ENCODE measurements around the gene CNTN4.
"Not testable (repeated sequence)": the region's sequence is repeated elsewhere in the genome, so short reads cannot be mapped to it uniquely, and the experiment has no call there.

The CNTN4 gene

DNA sequence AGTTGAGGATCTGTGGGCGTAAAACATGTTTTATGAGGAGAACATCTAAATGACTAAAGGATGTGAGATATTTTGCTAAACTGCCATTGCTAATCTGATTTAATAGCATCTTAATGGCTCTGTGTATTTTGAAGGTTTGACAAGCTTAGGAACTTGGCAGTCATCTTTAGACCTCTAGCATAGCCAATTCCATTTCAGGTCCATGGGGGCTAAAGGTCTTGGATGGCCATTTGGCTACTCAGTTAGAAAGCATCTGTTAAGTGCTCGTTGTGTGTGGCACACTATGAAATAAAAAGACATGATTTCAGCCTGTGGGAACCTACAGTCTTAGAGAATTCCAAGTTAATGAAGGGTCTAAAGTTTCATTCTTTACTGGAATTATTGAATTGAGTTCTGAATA, 775.3 kb downstream of the CNTN4 start:
- no peak for DNase-seq

DNA sequence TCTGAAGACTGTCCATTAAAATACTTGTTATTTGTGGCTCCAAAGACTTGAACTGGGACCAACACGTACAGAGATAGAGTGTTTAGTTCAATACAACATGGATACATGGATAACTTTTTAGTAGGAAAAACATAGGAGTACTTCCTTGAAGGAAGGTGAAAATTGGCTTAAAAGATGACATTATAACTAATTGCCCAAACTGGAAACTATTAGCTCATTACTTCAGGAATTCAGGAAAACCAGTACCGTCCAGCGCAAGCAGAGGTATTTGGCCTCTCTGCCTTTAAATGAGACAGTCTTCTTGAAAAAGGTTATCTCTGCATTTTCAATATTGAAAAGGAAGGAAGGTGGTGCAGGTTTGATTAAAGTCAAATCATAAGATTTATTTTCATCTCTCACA, 777.0 kb downstream of the CNTN4 start:
- no peak for DNase-seq

DNA sequence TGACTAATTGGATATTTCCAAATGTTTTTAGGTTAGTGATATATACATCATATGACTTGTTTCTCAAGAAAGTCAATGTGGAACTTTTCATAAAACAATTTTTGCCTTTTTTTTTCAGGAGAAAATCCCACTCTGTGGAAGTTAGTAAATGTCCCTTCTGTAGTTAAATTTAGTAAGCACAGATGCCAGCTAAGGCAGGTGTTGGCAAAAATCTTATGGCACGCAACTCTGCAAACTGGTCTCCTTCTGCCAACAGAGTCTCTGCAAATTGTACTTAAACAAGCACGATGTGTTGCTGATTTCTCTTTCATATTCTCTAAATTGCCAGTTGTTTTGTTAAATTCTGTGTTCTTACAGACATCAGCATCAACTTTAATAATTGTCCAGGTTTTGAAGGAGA, 777.7 kb downstream of the CNTN4 start:
- no peak for DNase-seq

DNA sequence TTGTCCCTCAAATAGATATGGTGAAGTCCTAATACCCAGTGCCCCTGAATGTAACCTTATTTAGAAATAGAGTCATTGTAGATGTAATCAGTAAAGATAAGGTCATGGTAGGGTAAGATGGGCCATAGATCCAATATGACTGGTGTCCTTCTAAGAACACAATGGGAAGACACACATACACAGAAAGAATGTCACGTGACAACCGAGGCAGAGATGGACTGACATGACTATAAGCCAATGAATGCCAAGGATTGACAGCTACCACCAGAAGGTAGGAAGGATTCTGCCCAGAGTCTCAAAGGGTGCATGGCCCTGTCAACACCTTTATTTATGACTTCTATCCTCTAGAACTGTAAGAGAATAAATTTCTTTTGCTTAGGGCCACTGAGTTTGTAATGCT, 780.4 kb downstream of the CNTN4 start:
- no peak for DNase-seq

DNA sequence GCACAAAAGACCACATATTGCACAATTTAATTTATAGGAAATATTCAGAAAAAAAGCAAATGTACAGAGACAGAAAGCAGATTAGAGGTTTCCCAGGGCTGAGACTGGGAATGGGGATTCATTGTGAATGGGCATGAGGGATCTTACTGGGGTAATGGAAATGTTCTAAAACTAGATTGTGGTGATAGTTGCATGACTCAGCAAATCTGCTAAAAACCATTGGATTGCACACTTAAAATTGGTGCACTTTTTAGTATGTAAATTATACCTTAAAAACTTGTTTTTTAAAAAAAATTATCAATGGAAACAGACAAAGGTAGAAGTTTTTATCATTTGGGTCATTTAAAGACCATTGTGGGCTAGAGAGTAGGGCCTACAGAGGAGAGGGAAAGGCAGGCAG, 780.9 kb downstream of the CNTN4 start:
- DNase-seq: no peak

DNA sequence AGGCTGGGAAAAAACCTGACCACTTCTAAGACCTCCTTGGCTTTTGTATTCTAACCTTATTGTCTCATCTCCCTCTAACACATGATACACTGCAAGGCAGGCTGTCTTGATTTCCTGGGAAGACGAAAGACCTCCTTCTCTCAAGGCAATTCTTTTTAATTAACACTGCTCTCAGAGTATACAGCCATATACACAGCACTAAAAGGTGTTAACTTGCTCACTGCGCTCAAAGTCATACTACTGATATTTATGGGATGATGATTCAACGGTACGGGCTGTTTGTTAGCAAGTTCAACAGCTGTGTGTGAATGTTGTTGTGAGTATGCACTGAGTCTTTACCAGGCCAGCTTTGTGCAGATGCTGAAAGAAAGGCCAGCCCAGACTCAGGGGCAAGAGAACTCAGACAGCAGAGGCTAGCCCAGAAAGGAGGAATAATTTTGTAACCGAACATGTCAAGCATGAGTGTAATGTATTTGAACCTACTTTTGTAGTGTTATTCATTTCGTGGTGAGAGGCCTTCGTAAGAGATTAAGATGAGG, 781.6 kb downstream of the CNTN4 start:
- DNase-seq: no peak

DNA sequence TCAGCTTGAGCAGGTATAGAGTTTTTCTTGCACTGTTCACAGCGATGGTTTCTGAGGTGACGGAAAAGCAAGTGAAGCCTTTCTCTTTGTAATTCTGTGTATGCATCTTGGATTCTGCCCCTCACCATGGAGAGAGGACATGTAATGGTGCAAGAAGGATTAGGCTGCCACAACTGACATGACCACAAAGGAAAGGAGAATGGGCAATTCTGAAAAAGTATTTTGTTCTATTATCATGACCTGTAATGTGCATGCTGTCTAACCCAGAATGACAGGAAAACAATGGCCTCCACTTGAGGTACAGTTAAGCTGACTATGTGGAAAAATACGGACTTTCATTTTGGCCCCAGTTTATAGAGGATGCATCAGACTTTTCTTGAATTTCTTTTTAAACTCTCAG, 784.6 kb downstream of the CNTN4 start:
- DNase-seq: no peak

DNA sequence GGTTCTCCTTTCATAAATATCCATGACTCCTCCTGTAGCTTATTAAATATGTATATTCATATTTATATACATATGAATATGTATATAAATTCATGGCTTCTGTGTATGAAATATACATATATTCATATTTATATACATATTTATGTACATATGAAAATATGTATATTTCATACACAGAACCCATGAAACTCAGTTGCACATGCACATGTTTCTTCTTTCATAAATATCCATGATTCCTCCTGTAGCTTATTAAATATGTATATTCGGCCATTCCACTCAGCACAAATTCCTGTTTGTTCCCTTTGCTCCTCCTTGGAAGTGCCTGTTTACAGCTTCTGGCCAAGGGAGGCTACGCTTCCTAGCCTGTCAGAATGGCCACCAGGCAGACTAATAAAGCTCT, 789.9 kb downstream of the CNTN4 start:
- DNase-seq: no peak

DNA sequence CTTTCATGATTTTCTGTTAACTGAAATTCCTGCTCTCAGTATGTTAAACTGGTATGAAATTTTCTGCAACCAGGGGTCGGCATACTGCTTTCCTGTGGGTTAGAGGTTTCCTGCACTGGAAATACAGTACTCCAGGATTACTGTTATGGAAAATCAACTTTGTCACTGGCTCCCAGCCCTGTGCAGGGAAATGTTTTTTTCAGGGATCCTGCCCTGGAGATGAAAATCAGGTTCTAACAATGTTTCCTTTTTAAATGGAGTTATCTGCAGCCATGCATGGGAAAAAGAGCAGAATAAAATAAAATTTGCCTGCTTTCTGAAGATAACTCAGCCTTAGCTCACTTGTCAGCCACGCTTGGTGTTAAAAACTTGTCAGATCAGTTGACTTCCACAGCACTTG, 791.1 kb downstream of the CNTN4 start:
- no peak for DNase-seq

DNA sequence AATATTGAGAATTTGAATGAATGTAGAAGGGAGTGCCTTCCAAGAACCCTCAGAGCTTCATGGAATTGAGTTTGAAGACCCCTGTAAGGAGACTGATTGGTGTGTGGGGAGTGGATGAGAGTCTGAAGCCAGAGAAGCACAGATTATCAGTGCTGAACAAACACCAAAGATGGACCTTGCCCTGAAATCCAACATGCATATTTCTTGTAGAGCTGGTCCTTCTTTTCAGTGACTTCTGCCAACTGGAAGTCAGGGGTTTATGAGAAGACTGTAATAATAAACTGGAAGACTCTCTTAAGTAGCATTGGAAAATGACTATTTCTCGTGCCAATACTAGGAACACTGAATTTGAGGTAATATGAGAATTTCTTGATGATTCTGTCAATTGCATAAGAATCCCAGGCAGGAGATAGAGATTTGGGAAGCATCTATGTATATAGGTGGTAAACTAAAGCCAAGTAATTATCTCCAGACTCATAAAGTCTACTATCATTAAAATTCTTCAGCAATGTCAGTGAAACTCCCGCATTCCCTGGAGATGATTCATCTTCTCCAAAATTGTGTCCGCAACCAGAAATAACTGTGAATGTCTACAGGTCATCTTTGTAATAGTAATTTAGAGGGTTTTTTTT, 797.8 kb downstream of the CNTN4 start:
- DNase-seq: no peak

DNA sequence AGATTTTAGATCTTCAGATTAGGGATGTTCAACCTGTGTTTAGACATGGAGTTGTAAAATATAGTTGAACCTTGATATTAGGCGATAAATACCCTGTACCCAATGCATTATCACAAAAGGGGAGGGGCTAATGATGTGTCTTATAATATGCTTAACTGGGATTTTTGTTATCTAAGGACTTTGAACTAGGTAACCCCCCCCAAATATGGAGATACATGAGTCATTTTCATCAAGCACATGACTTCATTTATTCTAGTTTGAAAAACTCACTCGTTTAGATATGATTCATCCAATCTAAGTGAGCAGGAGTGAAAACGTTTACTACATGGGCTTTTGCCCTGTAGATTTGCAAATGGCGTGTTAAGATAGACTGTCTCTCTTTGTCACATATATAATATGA, 799.2 kb downstream of the CNTN4 start:
- DNase-seq: no peak

DNA sequence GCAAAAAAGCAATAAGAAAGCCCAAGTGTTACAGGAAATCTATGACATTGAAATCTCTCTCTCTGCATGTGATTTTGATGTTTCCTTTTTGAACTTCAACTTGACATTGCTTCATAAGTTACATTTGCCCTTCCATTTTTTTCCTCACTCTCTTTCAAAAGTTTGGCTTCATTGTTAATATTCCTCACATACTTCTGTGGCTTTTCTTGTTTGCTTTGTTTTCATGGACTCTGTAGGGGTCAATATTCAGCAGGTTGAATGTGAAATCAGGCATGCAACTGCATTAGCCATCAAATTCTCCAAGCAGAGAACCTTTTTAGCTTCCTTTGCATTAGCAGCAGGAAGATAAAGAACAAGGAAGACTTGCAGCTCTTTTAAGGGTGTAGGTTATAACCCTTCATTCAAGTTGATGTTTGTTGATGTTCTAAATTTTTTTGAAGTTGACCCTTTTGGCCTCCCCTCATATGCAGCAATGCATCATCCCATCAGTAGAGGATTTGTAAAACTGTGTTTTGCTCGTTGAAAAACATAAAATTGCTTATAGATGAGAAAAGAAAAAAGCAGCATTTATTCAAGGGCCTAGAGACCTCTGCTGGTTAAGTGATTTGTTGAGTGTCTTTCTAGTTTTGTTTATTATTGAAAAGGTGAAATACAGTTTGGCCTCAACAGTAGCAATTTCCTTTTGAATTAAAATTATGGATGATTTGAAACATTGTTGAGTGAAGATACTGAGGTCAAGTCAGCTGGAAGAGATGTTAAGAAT, 800.1 kb downstream of the CNTN4 start:
- DNase-seq: no peak

DNA sequence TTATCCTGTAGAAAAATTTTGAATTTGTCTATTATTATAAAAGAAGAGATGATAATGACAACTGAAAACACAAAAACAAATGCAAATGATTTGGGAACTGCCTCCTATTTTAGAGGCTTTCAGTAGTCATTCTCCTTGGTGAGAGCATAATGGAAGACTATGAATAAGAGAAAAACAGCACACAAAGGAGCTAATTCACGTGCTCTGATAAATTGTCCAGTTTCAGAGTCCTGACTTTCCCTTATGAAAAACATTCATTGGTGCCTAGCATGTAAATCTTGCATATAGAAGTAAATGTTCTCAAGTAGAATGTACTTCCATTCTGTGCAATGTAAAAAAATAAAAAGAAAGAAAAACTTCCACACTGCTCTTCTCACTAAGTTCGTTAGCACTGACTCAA, 805.4 kb downstream of the CNTN4 start:
- DNase-seq: no peak

DNA sequence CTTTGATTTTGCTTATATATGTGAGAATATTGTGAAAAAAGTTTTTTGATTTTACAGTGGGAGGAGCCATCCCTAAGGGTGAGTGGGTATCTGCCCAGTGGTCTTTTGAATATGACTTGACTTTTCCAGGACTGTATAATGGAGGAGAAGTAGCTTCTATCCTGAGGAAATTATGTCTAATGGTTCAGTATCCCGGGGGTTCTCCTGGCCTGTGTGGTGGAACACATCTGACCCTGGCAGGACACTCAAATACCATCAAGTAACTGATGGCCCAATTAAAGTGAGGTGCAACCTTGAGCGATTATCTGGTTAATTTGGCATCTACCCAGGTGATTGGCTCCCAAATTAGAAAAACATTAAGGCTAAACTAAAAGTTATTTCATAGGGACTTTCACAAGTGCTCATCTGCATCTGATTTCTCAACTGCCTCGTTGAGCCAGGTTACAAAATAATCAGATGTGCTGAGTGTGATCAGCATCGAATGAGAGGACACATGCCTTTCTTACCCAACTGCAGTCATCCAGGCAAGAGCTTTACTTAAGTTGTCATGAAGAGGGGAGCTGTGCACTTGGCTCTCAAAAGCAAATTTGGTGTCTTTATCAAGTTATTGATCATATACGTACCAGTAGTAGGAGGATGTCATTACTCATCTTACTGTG, 810.2 kb downstream of the CNTN4 start:
- no peak for DNase-seq

DNA sequence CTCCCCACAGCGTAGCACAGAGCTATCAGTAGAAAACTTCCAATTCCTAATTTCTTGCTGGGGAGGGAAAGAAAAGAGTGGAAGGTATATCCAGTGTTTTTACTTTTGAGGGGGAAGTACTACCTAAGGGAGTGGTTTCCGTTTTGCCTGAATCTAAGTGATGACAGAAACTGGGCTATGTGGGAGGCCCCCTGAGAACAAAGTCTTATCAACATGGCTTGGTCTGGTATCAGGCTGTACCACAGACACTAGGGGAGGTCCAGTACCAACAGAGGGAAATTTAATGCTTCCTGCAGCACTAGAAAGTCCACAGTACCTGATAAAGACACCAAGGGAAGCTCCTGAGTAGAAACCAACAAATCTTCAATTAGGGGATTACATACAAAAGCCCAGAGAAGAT, 812.3 kb downstream of the CNTN4 start:
- DNase-seq: no peak

DNA sequence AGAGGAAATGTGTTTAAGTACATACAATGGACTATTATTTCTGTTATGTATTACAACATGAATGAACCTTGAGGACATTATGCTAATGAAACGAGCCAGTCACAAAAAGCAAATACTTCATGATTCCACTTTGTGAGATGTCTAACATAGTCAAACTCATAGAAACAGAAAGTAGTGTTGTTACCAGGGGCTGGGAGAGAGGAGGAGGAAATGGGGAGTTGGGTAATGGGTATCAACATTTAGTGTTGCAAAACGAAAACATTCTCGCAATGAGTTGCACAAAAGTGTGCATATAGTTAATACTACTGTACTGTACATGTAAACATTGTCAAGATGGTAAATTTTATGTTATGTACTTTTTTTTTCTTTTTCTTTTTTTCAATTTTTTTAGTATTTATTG, 817.2 kb downstream of the CNTN4 start:
- DNase-seq: no peak

DNA sequence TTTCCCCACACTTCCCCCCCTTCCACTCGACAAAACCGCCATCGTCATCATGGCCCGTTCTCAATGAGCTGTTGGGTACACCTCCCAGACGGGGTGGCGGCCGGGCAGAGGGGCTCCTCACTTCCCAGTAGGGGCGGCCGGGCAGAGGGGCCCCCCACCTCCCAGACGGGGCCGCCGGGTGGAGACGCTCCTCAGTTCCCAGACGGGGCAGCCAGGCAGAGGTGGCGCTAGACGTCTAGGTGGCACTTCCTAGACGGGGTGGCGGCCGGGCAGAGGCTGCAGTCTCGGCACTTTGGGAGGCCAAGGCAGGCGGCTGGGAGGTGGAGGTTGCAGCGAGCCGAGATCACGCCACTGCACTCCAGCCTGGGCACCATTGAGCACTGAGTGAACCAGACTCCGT, 818.0 kb downstream of the CNTN4 start:
- DNase-seq: not testable (repeated sequence)

DNA sequence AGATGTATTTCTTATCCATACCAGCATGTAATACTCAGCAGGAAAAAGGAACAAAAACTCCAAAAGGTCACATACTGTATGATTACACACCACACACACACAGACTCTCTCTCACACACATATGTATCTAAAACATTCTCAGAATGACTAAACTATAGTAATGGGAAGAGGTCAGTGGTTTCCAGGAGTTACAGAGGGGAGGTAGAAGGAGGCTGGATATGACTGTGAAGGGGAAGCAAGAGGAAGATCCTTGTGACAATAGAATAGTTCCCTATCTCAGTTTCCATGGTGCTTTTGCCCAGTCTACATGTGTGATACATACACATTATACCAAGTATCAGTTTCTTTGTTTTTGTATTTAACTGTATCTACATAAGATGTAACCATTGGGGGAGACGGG, 821.4 kb downstream of the CNTN4 start:
- DNase-seq: no peak

DNA sequence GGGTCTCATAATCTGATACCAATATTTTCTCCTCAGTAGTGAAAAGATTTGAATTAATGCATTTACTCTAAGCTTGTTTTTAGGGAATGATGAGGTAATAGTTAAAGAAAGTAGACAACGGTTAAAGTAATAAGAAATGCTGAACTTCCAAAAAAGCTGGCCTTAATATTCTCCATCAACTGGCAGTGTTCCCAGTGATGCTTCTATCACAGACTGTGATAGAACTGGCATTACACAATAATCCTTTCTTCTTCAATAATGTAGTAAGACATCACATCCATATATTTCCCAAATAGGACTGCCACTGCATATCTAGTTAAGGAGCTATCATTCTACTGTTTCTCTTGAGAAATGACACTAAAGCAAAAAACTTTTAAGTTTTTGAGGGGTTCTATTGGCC, 822.8 kb downstream of the CNTN4 start:
- DNase-seq: no peak

DNA sequence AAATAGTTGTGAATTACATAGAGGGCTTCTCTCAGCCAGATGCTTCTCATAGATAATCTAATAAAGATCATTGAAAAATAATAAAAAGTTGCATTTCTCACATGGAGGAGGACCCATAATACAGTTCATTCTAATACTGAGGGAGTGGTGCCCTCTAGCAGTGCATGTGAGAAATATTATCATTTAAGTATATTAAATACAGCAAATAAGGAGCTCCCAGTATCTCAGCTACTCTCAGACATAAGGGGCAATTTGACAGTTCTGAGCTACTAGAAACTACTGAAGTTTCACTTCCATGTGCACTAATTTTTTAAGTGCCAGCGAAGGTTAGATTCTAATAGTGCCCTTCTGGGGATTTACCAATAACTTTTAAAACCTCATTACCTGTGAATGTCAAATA, 823.2 kb downstream of the CNTN4 start:
- no peak for DNase-seq

DNA sequence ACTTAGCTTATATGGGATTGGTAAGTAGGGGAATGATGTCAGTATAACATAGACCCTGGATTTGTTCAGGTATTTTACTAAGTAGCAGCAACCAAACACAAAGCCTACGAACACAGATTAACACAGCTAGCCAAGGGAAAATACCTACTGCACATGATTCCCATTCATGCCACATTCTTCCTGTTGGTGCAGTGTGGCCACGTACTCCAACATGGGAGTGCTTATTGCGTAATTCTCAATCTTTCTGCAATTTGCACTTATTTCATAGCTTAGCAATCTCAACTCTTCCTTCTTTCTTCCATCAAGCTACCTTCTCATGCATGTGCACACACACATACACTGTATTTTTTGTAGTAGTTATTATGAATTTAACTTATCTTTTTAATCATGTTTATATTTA, 824.7 kb downstream of the CNTN4 start:
- DNase-seq: no peak

DNA sequence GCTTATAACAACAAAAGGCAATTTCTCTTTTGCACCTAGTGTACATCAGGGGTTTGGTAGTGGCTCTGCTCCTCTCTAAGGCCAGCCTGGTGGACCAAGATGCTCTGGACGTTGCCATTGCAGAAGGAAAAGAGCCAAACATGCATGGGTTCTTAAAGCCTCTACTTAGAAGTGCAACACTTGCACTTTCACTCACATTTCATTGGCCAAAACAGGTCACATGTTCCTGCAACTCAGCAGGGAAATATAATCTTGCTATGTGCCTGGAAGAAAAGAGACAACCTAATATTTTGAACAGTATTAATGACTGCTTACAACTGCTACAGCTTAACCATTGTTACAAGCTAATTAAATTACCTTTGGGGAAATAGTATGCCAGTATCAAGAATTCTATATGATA, 828.6 kb downstream of the CNTN4 start:
- no peak for DNase-seq

DNA sequence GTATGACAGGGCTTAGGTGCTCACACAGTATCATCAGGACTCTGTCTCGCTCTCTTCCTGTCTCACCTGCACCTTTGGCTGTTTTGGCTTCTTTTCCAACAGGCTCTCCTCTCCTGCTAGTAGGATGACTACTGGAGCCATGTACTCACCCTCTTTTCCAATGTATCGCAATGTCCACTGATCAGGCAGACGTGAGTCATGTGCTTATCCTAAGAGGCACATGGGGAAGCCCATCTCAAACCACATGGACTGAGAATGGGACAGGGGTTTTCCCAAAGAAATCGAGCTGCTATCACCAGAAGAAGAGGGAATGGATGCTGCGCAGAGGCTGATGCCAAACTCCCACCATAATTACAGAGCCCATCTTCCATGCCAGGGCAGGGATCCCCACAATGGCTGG, 830.9 kb downstream of the CNTN4 start:
- DNase-seq: no peak

DNA sequence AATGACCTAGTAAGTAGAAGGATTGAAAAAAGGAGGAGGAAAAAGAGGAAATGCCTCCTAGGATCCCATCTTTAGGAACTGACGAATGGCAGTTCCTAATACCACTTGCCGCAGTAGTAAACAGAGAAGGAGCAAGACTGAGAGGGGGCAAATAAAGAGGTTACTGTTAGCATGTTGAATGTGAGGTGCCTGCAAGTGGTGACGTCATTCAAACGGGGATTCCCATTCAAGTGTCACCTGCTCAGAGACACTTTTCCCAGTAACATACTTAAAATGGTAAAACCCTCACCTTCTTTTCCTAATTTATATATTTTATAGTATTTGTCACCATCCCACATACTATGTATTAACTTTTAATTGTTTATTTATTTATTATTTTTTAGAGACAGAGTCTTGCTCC, 832.6 kb downstream of the CNTN4 start:
- no peak for DNase-seq
